ENCODE measurements around the gene KCNQ1. TPM values are rescaled to one million over a fixed set of nuclear protein-coding genes. Genes with fewer than 3 reads are reported as not detected.

The KCNQ1 gene
- total RNA-seq, 1 donor from 2014 or later, result 0.16 TPM

DNA sequence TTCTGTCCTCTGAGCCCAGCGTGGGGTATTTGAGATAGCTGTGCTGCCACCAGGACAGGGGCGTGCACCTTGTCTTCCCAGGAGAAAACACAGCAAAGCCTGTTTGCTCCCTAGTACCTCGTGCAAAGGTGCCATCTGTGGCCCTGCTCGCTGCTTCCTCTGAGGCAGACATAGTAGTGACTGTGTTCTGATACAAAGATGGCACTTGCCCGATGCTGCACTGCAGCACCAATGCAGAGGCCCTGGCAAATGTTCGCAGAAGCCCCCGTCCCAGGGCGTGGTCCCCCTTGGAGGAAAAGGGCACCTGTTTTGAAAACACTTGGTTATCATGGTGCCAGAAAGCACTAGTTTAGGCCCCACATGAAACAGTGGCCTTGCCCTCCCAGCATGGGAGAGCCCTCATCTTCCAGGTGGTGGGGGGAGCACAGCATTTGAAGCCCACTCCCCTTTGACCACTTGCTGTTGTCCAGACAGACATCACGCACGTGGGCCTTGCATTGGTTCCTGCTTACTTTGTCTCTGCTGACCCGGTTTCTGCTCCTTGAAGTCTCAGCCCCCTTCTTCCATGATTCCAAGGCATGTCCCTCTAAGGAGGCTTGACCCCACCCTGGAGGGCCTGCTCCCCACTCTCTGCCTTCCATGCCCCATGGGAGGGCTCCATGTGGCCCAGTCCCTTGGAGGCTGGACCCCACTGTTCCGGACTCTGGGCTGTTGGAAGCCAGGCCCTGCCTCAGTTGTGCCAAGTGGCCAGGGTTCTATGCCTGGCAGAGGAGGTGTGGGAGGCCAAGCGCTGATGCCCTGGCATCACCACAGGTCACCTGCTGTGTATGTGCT is 145.5 kb downstream of the KCNQ1 start:
- Mint-ChIP-seq H3K27me3 (ENCODE audit: unreplicated experiment) (peaks cover 11% of the 10 kb centered on the region), H3K36me3 (ENCODE audit: unreplicated experiment) (no peaks in the 10 kb centered on the region), H3K9me3 (ENCODE audit: unreplicated experiment) (peaks cover 6% of the 10 kb centered on the region), H3K4me1 (ENCODE audit: unreplicated experiment) (no peaks in the 10 kb centered on the region), H3K27ac (ENCODE audit: unreplicated experiment) (no peak overlapping the region), H3K4me3 (ENCODE audit: unreplicated experiment) (no peak overlapping the region)
- TF ChIP-seq, protein P1, sequence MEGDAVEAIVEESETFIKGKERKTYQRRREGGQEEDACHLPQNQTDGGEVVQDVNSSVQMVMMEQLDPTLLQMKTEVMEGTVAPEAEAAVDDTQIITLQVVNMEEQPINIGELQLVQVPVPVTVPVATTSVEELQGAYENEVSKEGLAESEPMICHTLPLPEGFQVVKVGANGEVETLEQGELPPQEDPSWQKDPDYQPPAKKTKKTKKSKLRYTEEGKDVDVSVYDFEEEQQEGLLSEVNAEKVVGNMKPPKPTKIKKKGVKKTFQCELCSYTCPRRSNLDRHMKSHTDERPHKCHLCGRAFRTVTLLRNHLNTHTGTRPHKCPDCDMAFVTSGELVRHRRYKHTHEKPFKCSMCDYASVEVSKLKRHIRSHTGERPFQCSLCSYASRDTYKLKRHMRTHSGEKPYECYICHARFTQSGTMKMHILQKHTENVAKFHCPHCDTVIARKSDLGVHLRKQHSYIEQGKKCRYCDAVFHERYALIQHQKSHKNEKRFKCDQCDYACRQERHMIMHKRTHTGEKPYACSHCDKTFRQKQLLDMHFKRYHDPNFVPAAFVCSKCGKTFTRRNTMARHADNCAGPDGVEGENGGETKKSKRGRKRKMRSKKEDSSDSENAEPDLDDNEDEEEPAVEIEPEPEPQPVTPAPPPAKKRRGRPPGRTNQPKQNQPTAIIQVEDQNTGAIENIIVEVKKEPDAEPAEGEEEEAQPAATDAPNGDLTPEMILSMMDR (IDR thresholded peaks at IDR 0.05), result no peak
- no peak for DNase-seq (ENCODE audit: extremely low spot score, unreplicated experiment)

DNA sequence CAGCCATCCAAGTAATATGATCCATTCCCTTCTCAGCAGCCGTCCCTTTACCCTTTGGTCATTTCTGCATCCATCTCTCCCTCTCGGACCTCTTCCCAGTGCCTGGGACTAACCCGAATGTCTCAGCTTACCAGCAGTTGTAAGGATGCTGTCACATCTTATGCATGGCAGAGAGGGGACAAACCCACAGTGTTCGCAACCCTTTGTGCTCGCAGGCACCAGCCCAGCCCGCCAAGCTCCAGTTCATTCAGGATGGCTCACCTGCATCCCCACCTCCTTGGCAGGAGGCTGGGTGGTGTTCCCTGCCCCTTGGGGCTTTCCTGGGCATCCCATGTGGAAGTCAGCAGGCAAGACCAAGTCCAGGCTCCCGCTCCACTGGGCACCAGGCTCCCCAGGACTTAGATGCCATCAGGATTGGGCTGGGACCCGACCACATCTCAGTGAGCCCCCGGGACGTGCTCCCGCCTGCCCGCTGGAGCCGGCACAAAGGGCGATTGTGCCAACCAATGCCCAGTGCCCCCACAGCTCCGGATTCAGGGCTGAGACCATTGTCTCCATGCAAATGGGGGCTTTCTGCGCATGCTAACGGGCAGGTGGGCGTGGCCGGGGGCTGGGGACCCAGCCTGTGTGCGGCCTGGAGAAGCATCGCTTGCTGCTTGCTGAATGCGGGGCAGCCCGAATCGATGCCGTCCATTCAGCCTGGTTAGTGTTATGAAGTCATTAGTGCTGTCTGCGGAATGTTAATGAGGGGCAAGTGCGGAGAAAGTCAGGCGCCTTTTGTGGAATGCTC is 146.4 kb downstream of the KCNQ1 start:
- TF ChIP-seq, protein P1 (IDR thresholded peaks at IDR 0.05), result no peak
- Mint-ChIP-seq H3K4me3 (ENCODE audit: unreplicated experiment) (no peak overlapping the region), H3K4me1 (ENCODE audit: unreplicated experiment) (no peaks in the 10 kb centered on the region), H3K27ac (ENCODE audit: unreplicated experiment) (no peak overlapping the region), H3K9me3 (ENCODE audit: unreplicated experiment) (peaks cover 6% of the 10 kb centered on the region), H3K27me3 (ENCODE audit: unreplicated experiment) (peaks cover 11% of the 10 kb centered on the region), H3K36me3 (ENCODE audit: unreplicated experiment) (no peaks in the 10 kb centered on the region)
- DNase-seq (ENCODE audit: extremely low spot score, unreplicated experiment), result no peak

DNA sequence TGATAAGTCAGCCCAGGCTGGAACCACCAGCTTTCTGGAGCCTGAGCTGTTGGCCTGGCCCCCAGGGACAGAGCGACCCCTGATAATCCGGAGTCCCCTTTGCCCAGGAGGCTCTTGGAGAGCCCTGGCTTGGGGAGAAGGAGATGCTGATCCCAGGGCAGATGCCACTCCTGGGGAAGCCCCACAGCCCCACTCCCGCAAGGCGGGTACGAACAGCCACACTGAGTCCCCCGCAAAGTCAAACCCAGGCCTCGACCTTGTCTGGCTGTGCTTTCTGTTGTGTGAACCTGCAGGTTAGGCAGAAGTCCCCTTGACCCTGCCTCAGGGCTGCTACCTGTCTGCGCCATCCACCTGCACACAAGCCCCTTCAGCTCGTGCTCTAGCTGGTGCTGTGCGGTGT is 147.0 kb downstream of the KCNQ1 start:
- H3K36me3 Mint-ChIP-seq (ENCODE audit: unreplicated experiment), result no peaks in the 10 kb centered on the region
- TF ChIP-seq, protein P1 (IDR thresholded peaks at IDR 0.05), result no peak
- no peaks in the 10 kb centered on the region for H3K4me1 Mint-ChIP-seq (ENCODE audit: unreplicated experiment)
- H3K9me3 Mint-ChIP-seq (ENCODE audit: unreplicated experiment), result peaks cover 6% of the 10 kb centered on the region
- H3K27ac Mint-ChIP-seq (ENCODE audit: unreplicated experiment), result no peak overlapping the region
- no peak for DNase-seq (ENCODE audit: extremely low spot score, unreplicated experiment)
- H3K27me3 Mint-ChIP-seq (ENCODE audit: unreplicated experiment), result peaks cover 14% of the 10 kb centered on the region
- no peak overlapping the region for H3K4me3 Mint-ChIP-seq (ENCODE audit: unreplicated experiment)

DNA sequence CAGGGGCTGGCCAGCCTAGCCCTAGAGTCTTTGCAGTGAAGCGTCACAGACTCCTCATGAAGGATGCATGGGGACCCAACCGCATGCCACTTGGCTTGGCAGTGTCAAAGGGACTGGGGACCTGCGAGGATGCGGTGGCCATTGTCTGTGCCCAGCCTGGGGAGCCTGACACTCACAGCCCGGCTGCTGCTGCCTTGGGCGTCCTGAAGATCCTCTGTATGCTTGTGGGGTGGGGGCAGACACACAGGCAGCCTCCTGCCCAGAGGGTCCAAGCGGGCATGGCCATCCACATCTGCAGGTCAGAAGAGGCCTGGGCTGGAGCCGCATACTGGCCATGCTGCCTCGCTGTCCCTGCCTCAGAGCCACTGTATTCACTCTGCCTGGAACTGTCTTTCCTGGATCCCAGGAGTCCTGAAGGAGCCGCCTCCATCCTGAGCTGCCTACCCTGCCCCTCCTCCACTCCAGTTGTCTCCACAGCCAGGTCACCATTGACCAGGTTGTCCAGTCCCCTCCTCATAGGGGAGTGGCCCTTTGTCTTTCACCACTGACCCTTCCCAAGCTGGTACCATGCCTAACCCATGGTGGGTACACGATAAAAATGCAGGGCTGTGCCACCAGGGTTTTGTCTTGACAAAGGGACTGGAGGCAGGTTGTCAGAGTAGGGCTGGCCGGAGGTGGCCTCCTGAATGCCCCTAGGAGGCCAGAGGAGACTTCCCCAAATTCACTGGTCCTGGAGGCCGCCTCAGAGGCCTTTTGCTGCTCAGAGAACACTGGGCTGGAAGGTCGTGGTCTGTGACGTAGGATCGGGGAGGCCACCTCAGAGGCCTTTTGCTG is 148.0 kb downstream of the KCNQ1 start:
- TF ChIP-seq, protein P1 (IDR thresholded peaks at IDR 0.05), result no peak
- Mint-ChIP-seq H3K4me1 (ENCODE audit: unreplicated experiment) (no peaks in the 10 kb centered on the region), H3K36me3 (ENCODE audit: unreplicated experiment) (no peaks in the 10 kb centered on the region), H3K27me3 (ENCODE audit: unreplicated experiment) (peaks cover 17% of the 10 kb centered on the region), H3K4me3 (ENCODE audit: unreplicated experiment) (no peak overlapping the region), H3K27ac (ENCODE audit: unreplicated experiment) (no peak overlapping the region), H3K9me3 (ENCODE audit: unreplicated experiment) (peaks cover 13% of the 10 kb centered on the region)
- DNase-seq (ENCODE audit: extremely low spot score, unreplicated experiment), result peak; percentile 84

All from osteocyte (in vitro differentiated cells).